A549 treated with RU486 at 1 μM for 4 hours (cell line): ENCODE data around the gene COPA. TPM values are rescaled to one million over a fixed set of nuclear protein-coding genes. Genes with fewer than 3 reads are reported as not detected.

Experiments used
- total RNA-seq: library from RNA; stranded (reverse); fragments of 200-300 nt; extraction: Qiagen RNA extraction; gene quantifications from 5 replicates; pipeline ENCODE4 v1.2.3, GENCODE V29; 2022; ENCODE audit warnings: low read depth

The COPA gene
- 77.4 to 91.2 TPM (median 83.1 TPM) in 5 replicates for total RNA-seq

GRCh38 chr1:160342953-160343869 is at the start of gene COPA, which contains the start of gene NCSTN:
COPA (minus strand) TSS chr1:160343250; CDS start chr1:160343170, 80 bp downstream.
NCSTN (plus strand) TSS chr1:160343383; CDS start chr1:160343397, 14 bp downstream.

GRCh38 chr1:160366731-160367515 is 23.9 kb upstream of the COPA start, which contains the start of gene NHLH1:
NHLH1 (plus strand) TSS chr1:160367071; CDS start chr1:160370732, 3,661 bp downstream.

DNA sequence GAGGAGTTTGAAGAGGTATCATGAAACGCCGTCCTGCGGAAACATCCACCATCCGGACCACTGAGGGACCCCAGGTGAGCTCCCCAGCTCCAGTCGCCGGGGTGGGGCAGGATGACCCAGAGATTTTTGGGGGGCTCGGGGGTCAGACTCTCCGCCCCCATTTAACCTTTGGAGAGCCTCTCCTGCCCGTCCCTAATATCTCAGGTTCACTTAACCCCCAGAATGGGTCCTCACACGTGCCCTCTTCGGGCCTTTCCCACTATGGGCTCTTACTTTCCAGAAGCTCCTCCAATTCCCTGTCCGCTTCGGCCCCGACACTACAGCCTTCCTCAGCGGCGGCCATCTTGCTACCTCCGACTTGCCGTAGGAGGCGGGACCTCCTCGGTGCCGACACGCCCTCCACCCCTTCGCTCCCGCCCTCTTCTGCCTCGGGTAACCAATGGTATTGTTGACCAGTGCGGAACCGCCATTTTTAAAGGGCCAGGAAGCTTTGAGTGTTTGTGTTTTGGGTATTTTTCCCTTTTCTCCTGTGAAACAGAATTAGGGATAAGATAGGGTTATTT is 58.2 kb downstream of the COPA start, which contains the start of gene PEX19:
TSS of gene PEX19 (minus strand) at position 352 of the 563 bp plus-strand sequence. CDS start at position 343, 9 bp downstream.

GRCh38 chr1:160261893-160262794 is 80.9 kb downstream of the COPA start, which contains the start of gene DCAF8:
DCAF8 (minus strand) TSS chr1:160262549; CDS start chr1:160244008, 18,541 bp downstream.

Other genes starting within 250 kb of the COPA start
- gene IGSF8, start 244.6 kb downstream of the COPA start, total RNA-seq: 5.6 to 10.4 TPM (median 8.4 TPM) in 5 replicates
- gene ATP1A2, start 227.5 kb downstream of the COPA start, total RNA-seq: 0.03 to 0.04 TPM (median 0.03 TPM) in 3 of 5 replicates, not detected in the others
- gene ATP1A4, start 191.6 kb downstream of the COPA start, total RNA-seq: not detected in 5 replicates
- gene CASQ1, start 152.7 kb downstream of the COPA start, total RNA-seq: not detected in 5 replicates
- 190 to 210 TPM (median 195 TPM) in 5 replicates for gene PEA15, start 137.9 kb downstream of the COPA start, total RNA-seq
- gene DCAF8, start 80.7 kb downstream of the COPA start, total RNA-seq: 43.4 to 52.8 TPM (median 51.7 TPM) in 5 replicates
- gene PEX19, start 58.1 kb downstream of the COPA start, total RNA-seq: 20.5 to 32.1 TPM (median 23.6 TPM) in 5 replicates
- 40.6 to 47.7 TPM (median 43.9 TPM) in 5 replicates for gene NCSTN, start 133 bp upstream of the COPA start, total RNA-seq
- 0.34 to 0.70 TPM (median 0.42 TPM) in 5 replicates for gene NHLH1, start 23.8 kb upstream of the COPA start, total RNA-seq
- 0.61 to 1.1 TPM (median 1.0 TPM) in 5 replicates for gene VANGL2, start 57.3 kb upstream of the COPA start, total RNA-seq
- not detected in 5 replicates for gene SLAMF6, start 180.0 kb upstream of the COPA start, total RNA-seq
- gene CD84, start 236.2 kb upstream of the COPA start, total RNA-seq: not detected in 5 replicates